IMR-90 (cell line): ENCODE data around the gene ADCYAP1R1. TPM values are rescaled to one million over a fixed set of nuclear protein-coding genes. Genes with fewer than 3 reads are reported as not detected.

ENCODE experiments used
- ATAC-seq: fragments of 200-7000 bp; cut with Tn5 transposase; 2 replicates; pipeline ENCODE4 v1.9.1; 2020; ENCODE audit warnings: low read depth, mild to moderate bottlenecking, moderate library complexity
- BruUV-seq: library from RNA; stranded (reverse); fragments of 400-500 nt; replicated peaks from 2 replicates; lab custom pipeline; 2021; lab: Mats Ljungman, UMichigan
- CTCF ChIA-PET: fragments of 300-600 bp; formaldehyde crosslinking; extraction: SDS; loops from one replicate; lab custom pipeline; 2021; ENCODE audit warnings: antibody characterized with exemption; lab: Yijun Ruan, JAX
- POLR2A ChIA-PET: fragments of 300-600 bp; sonication (Branson Sonifier 250); formaldehyde crosslinking; loops from one replicate; lab custom pipeline; 2022; ENCODE audit warnings: antibody characterized with exemption; ENCODE audit not compliant: unreplicated experiment; lab: Charles Lee
- DNase-seq: peaks from one replicate; pipeline ENCODE4 v3.0.0; 2013
- H2AFZ ChIP-seq: replicated peaks from 2 replicates; pipeline ENCODE3; 2013; ENCODE audit warnings: low read length, mild to moderate bottlenecking; ENCODE audit not compliant: poor library complexity
- H2AK5ac ChIP-seq: 2 replicates; pipeline ENCODE4 v1.6.1; 2013; ENCODE audit warnings: low read depth, low read length, inconsistent platforms
- H2AK9ac ChIP-seq: replicated peaks from 2 replicates; pipeline ENCODE3; 2013; ENCODE audit warnings: mild to moderate bottlenecking, low read depth, low read length, moderate library complexity; ENCODE audit not compliant: poor library complexity
- H2BK120ac ChIP-seq: 2 replicates; pipeline ENCODE4 v1.6.1; 2013; ENCODE audit warnings: low read depth, low read length, inconsistent platforms
- H2BK15ac ChIP-seq: 3 replicates; pipeline ENCODE4 v1.6.1; 2013; ENCODE audit warnings: low read depth, low read length, inconsistent platforms
- H2BK20ac ChIP-seq: 2 replicates; pipeline ENCODE4 v1.6.1; 2013; ENCODE audit warnings: low read depth, mild to moderate bottlenecking, inconsistent platforms, low read length, moderate library complexity
- H2BK5ac ChIP-seq: 2 replicates; pipeline ENCODE4 v1.6.1; 2013; ENCODE audit warnings: mild to moderate bottlenecking, low read depth, low read length, inconsistent platforms; ENCODE audit not compliant: poor library complexity, severe bottlenecking
- H3K14ac ChIP-seq: replicated peaks from 2 replicates; pipeline ENCODE4 v1.6.1; 2013; ENCODE audit warnings: low read depth, low read length, inconsistent platforms
- H3K18ac ChIP-seq: 2 replicates; pipeline ENCODE4 v1.6.1; 2013; ENCODE audit warnings: low read depth, low read length, control low read depth
- H3K23ac ChIP-seq: 2 replicates; pipeline ENCODE4 v1.6.1; 2013; ENCODE audit warnings: low read depth, low read length, inconsistent platforms
- H3K27ac ChIP-seq: 2 replicates; pipeline ENCODE4 v1.5.1; 2013; ENCODE audit warnings: mild to moderate bottlenecking, control low read depth, low read length; ENCODE audit not compliant: insufficient read depth
- H3K27me3 ChIP-seq: 2 replicates; pipeline ENCODE4 v1.6.1; 2013; ENCODE audit warnings: low read length; ENCODE audit not compliant: control insufficient read depth, insufficient read depth
- H3K36me3 ChIP-seq: 2 replicates; pipeline ENCODE4 v1.6.1; 2013; ENCODE audit warnings: low read length, mixed read lengths; ENCODE audit not compliant: control insufficient read depth, insufficient read depth
- H3K4ac ChIP-seq: 2 replicates; pipeline ENCODE4 v1.6.1; 2013; ENCODE audit warnings: low read depth, low read length, inconsistent platforms
- H3K4me1 ChIP-seq: 2 replicates; pipeline ENCODE4 v1.6.1; 2013; ENCODE audit warnings: low read length, mixed read lengths; ENCODE audit not compliant: control insufficient read depth, insufficient read depth
- H3K4me2 ChIP-seq: 2 replicates; pipeline ENCODE4 v1.6.1; 2013; ENCODE audit warnings: low read depth, mild to moderate bottlenecking, control low read depth, low read length, moderate library complexity
- H3K4me3 ChIP-seq: 2 replicates; pipeline ENCODE4 v1.5.1; 2013; ENCODE audit warnings: low read depth, mild to moderate bottlenecking, control low read depth, low read length, moderate library complexity; ENCODE audit not compliant: insufficient read depth
- H3K56ac ChIP-seq: 2 replicates; pipeline ENCODE4 v1.6.1; 2013; ENCODE audit warnings: low read length, inconsistent platforms; ENCODE audit not compliant: insufficient read depth; ENCODE audit errors: extremely low read depth
- H3K79me1 ChIP-seq, 2 experiments: 2 replicates each; pipeline ENCODE4 v1.6.1; 2013; ENCODE audit warnings: low read length in 2 of 2, inconsistent platforms in 1 of 2, low read depth in 1 of 2
- H3K9ac ChIP-seq: 2 replicates; pipeline ENCODE4 v1.6.1; 2013; ENCODE audit warnings: low read depth, low read length, control low read depth
- H3K9me1 ChIP-seq: 2 replicates; pipeline ENCODE4 v1.6.1; 2013; ENCODE audit warnings: low read length, inconsistent platforms; ENCODE audit not compliant: insufficient read depth
- H3K9me3 ChIP-seq: 2 replicates; pipeline ENCODE4 v1.6.1; 2013; ENCODE audit warnings: low read length; ENCODE audit not compliant: control insufficient read depth, insufficient read depth
- H4K20me1 ChIP-seq: 2 replicates; pipeline ENCODE4 v1.6.1; 2013; ENCODE audit warnings: low read length, inconsistent platforms; ENCODE audit not compliant: insufficient read depth
- H4K5ac ChIP-seq: 2 replicates; pipeline ENCODE4 v1.6.1; 2013; ENCODE audit warnings: mild to moderate bottlenecking, low read depth, low read length, control low read depth
- H4K8ac ChIP-seq, 2 experiments: 2 replicates each; pipeline ENCODE4 v1.6.1; 2013; ENCODE audit warnings: low read depth in 2 of 2, low read length in 2 of 2, control low read depth in 1 of 2, inconsistent platforms in 1 of 2
- H4K91ac ChIP-seq: 2 replicates; pipeline ENCODE4 v1.6.1; 2013; ENCODE audit warnings: low read depth, low read length, inconsistent platforms; ENCODE audit not compliant: insufficient read depth
- CHD1 ChIP-seq: IDR thresholded peaks from 2 replicates; pipeline ENCODE4 v1.6.1; 2012; ENCODE audit warnings: low read depth, low read length, improper control_type of control experiment
- ELK1 ChIP-seq: fragments of 150-350 bp; IDR thresholded peaks from 2 replicates; pipeline ENCODE4 v1.6.1; 2016; ENCODE audit warnings: low read depth, mild to moderate bottlenecking, low read length, moderate library complexity, borderline replicate concordance
- POLR2A ChIP-seq: IDR thresholded peaks from 2 replicates; pipeline ENCODE4 v1.6.1; 2012; ENCODE audit warnings: mild to moderate bottlenecking, low read depth, low read length
- RAD21 ChIP-seq: IDR thresholded peaks from 2 replicates; pipeline ENCODE4 v1.6.1; 2012; ENCODE audit warnings: low read length, improper control_type of control experiment
- RFX5 ChIP-seq: IDR thresholded peaks from 2 replicates; pipeline ENCODE4 v1.8.0; 2012; ENCODE audit warnings: low read depth, mild to moderate bottlenecking, low read length, moderate library complexity
- WGBS, 2 experiments: methylation state at CpG; one replicate each; pipeline versions ENCODE4 v1.1.5 to v1.1.7; 2013; ENCODE audit warnings: missing lambda C conversion rate in 2 of 2; ENCODE audit not compliant: insufficient read length in 1 of 2; ENCODE audit errors: extremely low coverage in 2 of 2; 5-methylcytosine and 5-hydroxymethylcytosine counted together
- dilution Hi-C: fragments of 300-500 bp; cut with HindIII; formaldehyde crosslinking; loops from one replicate; pipeline ENCODE4 v1.14.3; 2018; ENCODE audit warnings: low sequenced_read_pairs; ENCODE audit not compliant: unreplicated experiment
- in situ Hi-C: fragments of 300-500 bp; cut with MboI; formaldehyde crosslinking; loops from 3 replicates; pipeline ENCODE4 v1.14.3; 2019; ENCODE audit warnings: low sequenced_read_pairs, inconsistent platforms, mixed read lengths
- intact Hi-C: fragments of 100-400 bp; cut with micrococcal nuclease; formaldehyde crosslinking; loops from 2 replicates; pipeline ENCODE4 v1.10.0; 2022
- polyA plus RNA-seq, 3 experiments: library from polyadenylated mRNA; depleted of rRNA; stranded (reverse); fragments of >200 nt; gene quantifications; 2 replicates each; pipeline ENCODE4 v1.2.3, GENCODE V29; 2012; ENCODE audit warnings: low replicate concordance in 1 of 3
- total RNA-seq: library from RNA; depleted of rRNA; stranded (reverse); fragments of >200 nt; gene quantifications from 2 replicates; pipeline ENCODE4 v1.2.3, GENCODE V29; 2012

Gene ADCYAP1R1
- total and polyA plus RNA-seq, 2 of the 4 experiments (the other 2 are of a cell fraction): not detected

DNA sequence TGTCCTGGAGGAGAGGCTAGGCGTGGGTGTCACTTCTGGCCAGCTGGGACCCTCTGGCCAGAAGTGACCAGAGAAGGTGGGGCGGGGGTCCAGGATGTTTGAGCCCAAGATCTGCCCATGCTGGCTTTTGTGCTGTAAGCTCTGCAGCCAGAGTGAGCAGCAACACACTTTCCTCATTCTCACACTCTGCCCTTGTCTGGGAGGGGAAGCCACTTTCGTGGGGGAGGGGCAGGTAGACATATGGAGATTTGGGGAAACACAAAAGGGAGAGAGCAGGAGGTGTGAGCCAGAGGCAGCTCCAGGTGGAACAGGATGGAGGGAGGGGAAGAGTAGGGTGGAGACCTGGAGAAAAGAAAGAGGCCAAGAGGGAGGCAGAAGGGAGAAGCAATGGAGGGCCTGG, 31.5 kb upstream of the ADCYAP1R1 start:
- H3K36me3 ChIP-seq: no peaks in the 10 kb centered on the region
- ChIA-PET CTCF (interaction anchor here (0.6 kb wide), 1 partner anchor 26 kb away, joined by 4 read pairs; no protein-coding TSS in a partner anchor), POLR2A (no interaction called here)
- no peak overlapping the region for H2AK5ac ChIP-seq
- WGBS, 2 experiments: no CpG with 5 or more reads among the region's 3 CpGs
- H3K14ac ChIP-seq: no peak overlapping the region
- H4K20me1 ChIP-seq: no peaks in the 10 kb centered on the region
- H3K4ac ChIP-seq: no peak overlapping the region
- H3K9me1 ChIP-seq: no peaks in the 10 kb centered on the region
- H3K56ac ChIP-seq: no peak overlapping the region
- H2BK5ac ChIP-seq: no peak overlapping the region
- H2AFZ ChIP-seq: no peak overlapping the region
- H3K4me3 ChIP-seq: no peak overlapping the region
- H4K5ac ChIP-seq: no peak overlapping the region
- H3K79me1 ChIP-seq: no peaks in the 10 kb centered on the region
- H2AK9ac ChIP-seq: no peak overlapping the region
- no peak overlapping the region for H2BK20ac ChIP-seq
- H3K9me3 ChIP-seq: no peaks in the 10 kb centered on the region
- H2BK120ac ChIP-seq: no peak overlapping the region
- intact Hi-C loops: no loop called here
- DNase-seq (no peak), ATAC-seq (no peak)
- no peak overlapping the region for H3K23ac ChIP-seq
- H3K27me3 ChIP-seq: peaks cover 7% of the 10 kb centered on the region; the same call in 1 of the 2 replicates
- no peak overlapping the region for H3K9ac ChIP-seq
- H3K4me2 ChIP-seq: no peak overlapping the region
- no peak overlapping the region for H4K8ac ChIP-seq
- no peak overlapping the region for H4K91ac ChIP-seq
- in situ Hi-C loops: no loop called here
- no TSS peak for BruUV-seq
- no peak overlapping the region for H2BK15ac ChIP-seq
- no peak overlapping the region for H3K18ac ChIP-seq
- H3K4me1 ChIP-seq: no peaks in the 10 kb centered on the region
- no peak overlapping the region for H3K27ac ChIP-seq
- no peak for TF ChIP-seq ELK1
- no peak for TF ChIP-seq CHD1
- TF ChIP-seq POLR2A: no peak
- no peak for TF ChIP-seq RAD21
- no peak for TF ChIP-seq RFX5
- dilution Hi-C loops: no loop called here
